ENCODE results near the gene STX12. TPM values are rescaled to one million over a fixed set of nuclear protein-coding genes. Genes with fewer than 3 reads are reported as not detected.
A peak's percentile ranks its signal among the peaks of the same experiment; 100 is the strongest.

STX12 gene
- total and polyA plus RNA-seq, 4 experiments from 2014 or later = 13.7 to 27.5 (median 21.5) TPM

- H3K4me1 Mint-ChIP-seq = peaks cover 0 to 10% (median 0%) of the 10 kb centered on the region in 4 donors
- Histone ChIP-seq H3K36me3 (ENCODE audit: insufficient read depth, low read length) (peaks cover 31% of the 10 kb centered on the region), H3K27ac (ENCODE audit: low read depth, low read length) (no peak overlapping the region), H3K4me1 (ENCODE audit: insufficient read depth, low read length) (no peaks in the 10 kb centered on the region), H3K4me3 (ENCODE audit: low read length in 2 of 2) (no peak overlapping the region), H3K9me3 (ENCODE audit: control insufficient read depth in 1 of 2, low read length in 2 of 2) (no peaks in the 10 kb centered on the region), H3K27me3 (ENCODE audit: insufficient read depth, low read length) (no peaks in the 10 kb centered on the region)
- no peaks in the 10 kb centered on the region for H3K27me3 Mint-ChIP-seq
- CTCF ChIA-PET (ENCODE audit: partially characterized antibody) = no interaction called here
- peak overlapping the region in 1 of 7 donors; percentile 19 for H3K27ac Mint-ChIP-seq
- no peak for DNase-seq
- no peak overlapping the region for H3K4me3 Mint-ChIP-seq
- peaks cover 34 to 49% of the 10 kb centered on the region in 2 donors for H3K36me3 Mint-ChIP-seq
- intact Hi-C loops (cut with micrococcal nuclease) = no loop called here
- H3K9me3 Mint-ChIP-seq = no peaks in the 10 kb centered on the region
- POLR2A ChIA-PET (ENCODE audit: partially characterized antibody) = no interaction called here
These were observed 36.8 kb upstream of the STX12 start for GRCh38 chr1:27736252-27736651.

GRCh38 chr1:27741121-27741520 lies 31.9 kb upstream of the STX12 start:
- H3K36me3 ChIP-seq (ENCODE audit: insufficient read depth, low read length) = peaks cover 25% of the 10 kb centered on the region
- no peaks in the 10 kb centered on the region for H3K27me3 ChIP-seq (ENCODE audit: insufficient read depth, low read length)
- ChIA-PET POLR2A (ENCODE audit: partially characterized antibody) (interaction anchor here (0.9 kb wide), 1 partner anchor 15 kb away, joined by 3 read pairs; no protein-coding TSS in a partner anchor), CTCF (ENCODE audit: partially characterized antibody) (no interaction called here)
- Mint-ChIP-seq H3K4me3 (no peak overlapping the region), H3K9me3 (no peaks in the 10 kb centered on the region), H3K27me3 (no peaks in the 10 kb centered on the region), H3K36me3 (peaks cover 36 to 49% of the 10 kb centered on the region in 2 donors), H3K27ac (no peak overlapping the region), H3K4me1 (peaks cover 0 to 5% (median under 1%) of the 10 kb centered on the region in 4 donors)
- H3K4me1 ChIP-seq (ENCODE audit: insufficient read depth, low read length) = no peaks in the 10 kb centered on the region
- no peak overlapping the region for H3K4me3 ChIP-seq (ENCODE audit: low read length in 2 of 2)
- no peak for DNase-seq
- no peak overlapping the region for H3K27ac ChIP-seq (ENCODE audit: low read depth, low read length)
- intact Hi-C loops (cut with micrococcal nuclease) = no loop called here
- H3K9me3 ChIP-seq (ENCODE audit: control insufficient read depth in 1 of 2, low read length in 2 of 2) = no peaks in the 10 kb centered on the region

GRCh38 chr1:27744556-27744955 lies 28.5 kb upstream of the STX12 start:
- Mint-ChIP-seq H3K4me3 (no peak overlapping the region), H3K36me3 (peaks cover 33 to 47% of the 10 kb centered on the region in 2 donors), H3K9me3 (no peaks in the 10 kb centered on the region), H3K4me1 (peaks cover 0 to 10% (median under 1%) of the 10 kb centered on the region in 4 donors), H3K27me3 (no peaks in the 10 kb centered on the region), H3K27ac (no peak overlapping the region)
- no peak overlapping the region for H3K27ac ChIP-seq (ENCODE audit: low read depth, low read length)
- no peaks in the 10 kb centered on the region for H3K9me3 ChIP-seq (ENCODE audit: control insufficient read depth in 1 of 2, low read length in 2 of 2)
- no peaks in the 10 kb centered on the region for H3K4me1 ChIP-seq (ENCODE audit: insufficient read depth, low read length)
- ChIA-PET POLR2A (ENCODE audit: partially characterized antibody) (no interaction called here), CTCF (ENCODE audit: partially characterized antibody) (interaction anchor here (0.6 to 1.4 kb wide), 3 partner anchors 19 to 75 kb away, joined by 3 to 4 read pairs (median 3); partner anchors contain the start of genes FAM76A and STX12)
- peaks cover 25% of the 10 kb centered on the region for H3K36me3 ChIP-seq (ENCODE audit: insufficient read depth, low read length)
- no peak overlapping the region for H3K4me3 ChIP-seq (ENCODE audit: low read length in 2 of 2)
- no peak for DNase-seq
- intact Hi-C loops (cut with micrococcal nuclease) = no loop called here
- no peaks in the 10 kb centered on the region for H3K27me3 ChIP-seq (ENCODE audit: insufficient read depth, low read length)

- no peak overlapping the region for H3K4me3 Mint-ChIP-seq
- peak overlapping the region in 2 of 7 donors; percentile 33 to 57 for H3K27ac Mint-ChIP-seq
- peaks cover 0 to 5% (median 2%) of the 10 kb centered on the region in 4 donors for H3K4me1 Mint-ChIP-seq
- Histone ChIP-seq H3K9me3 (ENCODE audit: control insufficient read depth in 1 of 2, low read length in 2 of 2) (no peaks in the 10 kb centered on the region), H3K27me3 (ENCODE audit: insufficient read depth, low read length) (no peaks in the 10 kb centered on the region), H3K4me3 (ENCODE audit: low read length in 2 of 2) (no peak overlapping the region), H3K27ac (ENCODE audit: low read depth, low read length) (no peak overlapping the region), H3K36me3 (ENCODE audit: insufficient read depth, low read length) (peaks cover 26% of the 10 kb centered on the region), H3K4me1 (ENCODE audit: insufficient read depth, low read length) (no peaks in the 10 kb centered on the region)
- H3K9me3 Mint-ChIP-seq = no peaks in the 10 kb centered on the region
- peaks cover 38 to 50% of the 10 kb centered on the region in 2 donors for H3K36me3 Mint-ChIP-seq
- POLR2A ChIA-PET (ENCODE audit: partially characterized antibody) = no interaction called here
- no peak for DNase-seq
- intact Hi-C loops (cut with micrococcal nuclease) = no loop called here
- H3K27me3 Mint-ChIP-seq = no peaks in the 10 kb centered on the region
- CTCF ChIA-PET (ENCODE audit: partially characterized antibody) = interaction anchor here (1.4 kb wide), 1 partner anchor 20 kb away, joined by 4 read pairs; the partner anchor contains the start of gene FAM76A
These were observed 27.6 kb upstream of the STX12 start for GRCh38 chr1:27745466-27745865.

GRCh38 chr1:27752360-27752759 lies 20.7 kb upstream of the STX12 start:
- H3K4me1 Mint-ChIP-seq = peaks cover 0 to 3% (median under 1%) of the 10 kb centered on the region in 4 donors
- H3K27me3 Mint-ChIP-seq = no peaks in the 10 kb centered on the region
- ChIA-PET CTCF (ENCODE audit: partially characterized antibody) (no interaction called here), POLR2A (ENCODE audit: partially characterized antibody) (interaction anchor here (1.1 kb wide), 1 partner anchor 20 kb away, joined by 3 read pairs; the partner anchor contains the start of gene STX12)
- H3K4me1 ChIP-seq (ENCODE audit: insufficient read depth, low read length) = no peaks in the 10 kb centered on the region
- DNase-seq = no peak
- H3K36me3 Mint-ChIP-seq = peaks cover 50 to 61% of the 10 kb centered on the region in 2 donors
- H3K27ac ChIP-seq (ENCODE audit: low read depth, low read length) = no peak overlapping the region
- H3K36me3 ChIP-seq (ENCODE audit: insufficient read depth, low read length) = peaks cover 19% of the 10 kb centered on the region
- H3K9me3 ChIP-seq (ENCODE audit: control insufficient read depth in 1 of 2, low read length in 2 of 2) = no peaks in the 10 kb centered on the region
- no peak overlapping the region for H3K4me3 ChIP-seq (ENCODE audit: low read length in 2 of 2)
- H3K27ac Mint-ChIP-seq = no peak overlapping the region
- H3K9me3 Mint-ChIP-seq = no peaks in the 10 kb centered on the region
- intact Hi-C loops (cut with micrococcal nuclease) = no loop called here
- H3K27me3 ChIP-seq (ENCODE audit: insufficient read depth, low read length) = no peaks in the 10 kb centered on the region
- no peak overlapping the region for H3K4me3 Mint-ChIP-seq

GRCh38 chr1:27755286-27755685 lies 17.7 kb upstream of the STX12 start:
- ChIA-PET POLR2A (ENCODE audit: partially characterized antibody) (interaction anchor here (1.5 kb wide), 1 partner anchor 11 kb away, joined by 3 read pairs; no protein-coding TSS in a partner anchor), CTCF (ENCODE audit: partially characterized antibody) (interaction anchor here (1.4 kb wide), 1 partner anchor 18 kb away, joined by 4 read pairs; the partner anchor contains the start of gene STX12)
- Histone ChIP-seq H3K4me3 (ENCODE audit: low read length in 2 of 2) (no peak overlapping the region), H3K27ac (ENCODE audit: low read depth, low read length) (no peak overlapping the region), H3K36me3 (ENCODE audit: insufficient read depth, low read length) (peaks cover 30% of the 10 kb centered on the region), H3K27me3 (ENCODE audit: insufficient read depth, low read length) (no peaks in the 10 kb centered on the region), H3K9me3 (ENCODE audit: control insufficient read depth in 1 of 2, low read length in 2 of 2) (no peaks in the 10 kb centered on the region), H3K4me1 (ENCODE audit: insufficient read depth, low read length) (no peaks in the 10 kb centered on the region)
- Mint-ChIP-seq H3K36me3 (peaks cover 50 to 64% of the 10 kb centered on the region in 2 donors), H3K27me3 (no peaks in the 10 kb centered on the region), H3K4me1 (peaks cover 0 to 1% (median 0%) of the 10 kb centered on the region in 4 donors), H3K27ac (no peak overlapping the region), H3K9me3 (no peaks in the 10 kb centered on the region), H3K4me3 (no peak overlapping the region)
- intact Hi-C loops (cut with micrococcal nuclease) = no loop called here
- DNase-seq = no peak

- peaks cover 49 to 60% of the 10 kb centered on the region in 2 donors for H3K36me3 Mint-ChIP-seq
- intact Hi-C loops (cut with micrococcal nuclease) = no loop called here
- CTCF ChIA-PET (ENCODE audit: partially characterized antibody) = interaction anchor here (1.4 kb wide), 1 partner anchor 17 kb away, joined by 4 read pairs; the partner anchor contains the start of gene STX12
- H3K4me1 Mint-ChIP-seq = peaks cover 0 to 1% (median 0%) of the 10 kb centered on the region in 4 donors
- H3K27me3 Mint-ChIP-seq = no peaks in the 10 kb centered on the region
- Histone ChIP-seq H3K4me1 (ENCODE audit: insufficient read depth, low read length) (no peaks in the 10 kb centered on the region), H3K27me3 (ENCODE audit: insufficient read depth, low read length) (no peaks in the 10 kb centered on the region), H3K9me3 (ENCODE audit: control insufficient read depth in 1 of 2, low read length in 2 of 2) (no peaks in the 10 kb centered on the region), H3K4me3 (ENCODE audit: low read length in 2 of 2) (no peak overlapping the region), H3K27ac (ENCODE audit: low read depth, low read length) (no peak overlapping the region), H3K36me3 (ENCODE audit: insufficient read depth, low read length) (peaks cover 27% of the 10 kb centered on the region)
- no peak overlapping the region for H3K4me3 Mint-ChIP-seq
- H3K9me3 Mint-ChIP-seq = no peaks in the 10 kb centered on the region
- POLR2A ChIA-PET (ENCODE audit: partially characterized antibody) = interaction anchor here (1.5 kb wide), 1 partner anchor 10 kb away, joined by 3 read pairs; no protein-coding TSS in a partner anchor
- DNase-seq = no peak
- H3K27ac Mint-ChIP-seq = no peak overlapping the region
These were observed 17.2 kb upstream of the STX12 start for GRCh38 chr1:27755865-27756264.

All from CD4-positive, alpha-beta memory T cell (primary cell).